Thoracic aorta (tissue), 2 donors: ENCODE measurements around the gene EGFLAM. TPM values are rescaled to one million over a fixed set of nuclear protein-coding genes. Genes with fewer than 3 reads are reported as not detected.

ENCODE experiments used
- ATAC-seq: fragments of 150-250 bp; one replicate; pipeline ENCODE4 v1.8.0; 2017; ENCODE audit warnings: low read depth; ENCODE audit not compliant: insufficient number of reproducible peaks, low FRiP score
- DNase-seq: peaks from one replicate; pipeline ENCODE4 v3.0.0-alpha.2; 2020; ENCODE audit warnings: low spot score
- H3K27ac ChIP-seq, 2 donors: fragments of 200-600 bp; sonication (generic); 1 replicate in 1 of 2; 2 replicates in 1 of 2; pipeline ENCODE4 v1.5.1; 2016; ENCODE audit warnings: mild to moderate bottlenecking in 2 of 2, moderate library complexity in 2 of 2
- H3K27me3 ChIP-seq: fragments of 200-600 bp; sonication (generic); replicated peaks from 2 replicates; pipeline ENCODE4 v1.6.0; 2016; ENCODE audit warnings: mild to moderate bottlenecking; ENCODE audit not compliant: insufficient read depth
- H3K36me3 ChIP-seq: fragments of 200-600 bp; sonication (generic); one replicate; pipeline ENCODE4 v1.5.1; 2016
- H3K4me1 ChIP-seq, 2 donors: fragments of 200-600 bp; sonication (generic); 1 replicate in 1 of 2; 2 replicates in 1 of 2; pipeline versions ENCODE4 v1.5.1 to v1.6.0; 2016; ENCODE audit warnings: low read depth in 2 of 2, mild to moderate bottlenecking in 1 of 2; ENCODE audit not compliant: control insufficient read depth in 1 of 2
- H3K4me3 ChIP-seq: fragments of 200-600 bp; sonication (generic); 2 replicates; pipeline ENCODE4 v1.5.1; 2016; ENCODE audit warnings: mild to moderate bottlenecking
- H3K9me3 ChIP-seq: fragments of 200-600 bp; sonication (generic); 2 replicates; pipeline ENCODE4 v1.5.1; 2016
- total RNA-seq, 2 donors: library from RNA; depleted of rRNA; stranded (reverse); fragments of >200 nt; gene quantifications; one replicate each; pipeline versions ENCODE4 v1.1.0 to v1.2.3, GENCODE V29; 2016
- TF ChIP-seq, protein P1 (sequence below): fragments of 200-600 bp; sonication (generic); IDR thresholded peaks from one replicate; pipeline ENCODE4 v1.5.1; 2019; ENCODE audit warnings: antibody characterized with exemption

Gene EGFLAM
- total RNA-seq, 2 donors from 2014 or later: 10.7 to 23.4 TPM

DNA sequence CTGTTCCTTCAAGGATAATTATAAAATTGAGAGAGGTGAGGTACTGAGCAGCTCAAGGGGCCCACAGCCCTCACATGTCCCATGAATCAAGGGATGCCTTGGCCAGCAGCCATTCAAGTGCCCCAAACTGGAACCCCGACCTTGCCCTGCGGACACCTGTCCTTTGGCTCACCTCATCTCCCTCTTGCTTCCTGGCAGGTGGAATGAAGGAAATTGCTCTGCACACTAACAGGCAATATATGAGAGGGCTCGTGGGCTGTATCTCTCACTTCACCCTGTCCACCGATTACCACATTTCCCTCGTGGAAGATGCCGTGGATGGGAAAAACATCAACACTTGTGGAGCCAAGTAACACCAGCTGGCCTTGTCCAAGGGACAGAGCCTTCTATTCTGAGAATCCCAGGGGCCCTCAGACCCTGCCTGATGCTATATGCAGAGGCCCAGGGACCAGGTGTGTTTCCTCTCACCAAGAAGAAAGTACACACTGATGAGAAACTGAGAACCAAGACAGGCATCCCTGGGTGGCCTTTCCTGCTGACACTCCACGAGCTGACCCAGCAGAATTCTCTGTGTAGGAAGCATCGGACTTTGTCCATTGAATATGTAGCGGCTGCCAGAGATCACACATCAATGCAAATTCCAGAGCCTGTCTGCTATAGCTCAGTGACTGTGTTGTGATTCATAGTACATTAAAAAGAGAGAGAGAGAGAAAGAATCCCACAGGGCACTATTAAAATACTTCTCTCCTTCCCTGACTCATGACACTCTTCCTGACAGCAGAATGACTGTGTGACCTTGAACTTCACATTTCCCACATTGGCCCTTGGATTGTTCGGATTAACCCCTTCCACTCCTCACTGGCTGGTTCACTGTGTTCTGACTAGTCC is 205.5 kb downstream of the EGFLAM start:
- ATAC-seq (no peak), DNase-seq (no peak)
- Histone ChIP-seq H3K4me1 (peaks cover 50 to 65% of the 10 kb centered on the region in 2 donors), H3K27me3 (no peaks in the 10 kb centered on the region), H3K36me3 (no peaks in the 10 kb centered on the region), H3K9me3 (no peaks in the 10 kb centered on the region), H3K27ac (peak overlapping the region; percentile 56 to 93), H3K4me3 (no peak overlapping the region)
- TF ChIP-seq, protein P1, sequence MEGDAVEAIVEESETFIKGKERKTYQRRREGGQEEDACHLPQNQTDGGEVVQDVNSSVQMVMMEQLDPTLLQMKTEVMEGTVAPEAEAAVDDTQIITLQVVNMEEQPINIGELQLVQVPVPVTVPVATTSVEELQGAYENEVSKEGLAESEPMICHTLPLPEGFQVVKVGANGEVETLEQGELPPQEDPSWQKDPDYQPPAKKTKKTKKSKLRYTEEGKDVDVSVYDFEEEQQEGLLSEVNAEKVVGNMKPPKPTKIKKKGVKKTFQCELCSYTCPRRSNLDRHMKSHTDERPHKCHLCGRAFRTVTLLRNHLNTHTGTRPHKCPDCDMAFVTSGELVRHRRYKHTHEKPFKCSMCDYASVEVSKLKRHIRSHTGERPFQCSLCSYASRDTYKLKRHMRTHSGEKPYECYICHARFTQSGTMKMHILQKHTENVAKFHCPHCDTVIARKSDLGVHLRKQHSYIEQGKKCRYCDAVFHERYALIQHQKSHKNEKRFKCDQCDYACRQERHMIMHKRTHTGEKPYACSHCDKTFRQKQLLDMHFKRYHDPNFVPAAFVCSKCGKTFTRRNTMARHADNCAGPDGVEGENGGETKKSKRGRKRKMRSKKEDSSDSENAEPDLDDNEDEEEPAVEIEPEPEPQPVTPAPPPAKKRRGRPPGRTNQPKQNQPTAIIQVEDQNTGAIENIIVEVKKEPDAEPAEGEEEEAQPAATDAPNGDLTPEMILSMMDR: no peak

DNA sequence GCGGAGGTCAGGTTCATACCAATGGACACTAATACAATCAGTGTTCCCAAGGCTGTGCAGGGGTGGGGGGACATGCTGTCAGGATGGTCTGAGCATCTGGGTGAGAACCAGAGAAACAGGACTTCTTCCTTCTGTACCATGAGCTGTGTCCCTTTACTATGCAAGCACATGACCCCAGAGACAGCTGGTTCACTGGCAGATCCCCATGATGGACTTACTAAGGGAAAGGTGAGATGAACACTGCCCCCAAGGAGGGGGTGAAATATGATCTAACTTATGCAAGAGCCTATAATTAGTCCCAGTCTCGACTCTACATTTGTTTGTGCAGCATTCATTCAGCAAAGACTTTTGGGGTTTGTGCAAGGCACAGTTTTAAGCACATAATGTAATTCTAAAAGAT is 206.7 kb downstream of the EGFLAM start:
- TF ChIP-seq, protein P1: no peak
- peaks cover 59 to 77% of the 10 kb centered on the region in 2 donors for H3K4me1 ChIP-seq
- peak overlapping the region; percentile 93 to 94 for H3K27ac ChIP-seq
- ATAC-seq: no peak
- H3K9me3 ChIP-seq: no peaks in the 10 kb centered on the region
- no peaks in the 10 kb centered on the region for H3K27me3 ChIP-seq
- DNase-seq: no peak
- no peak overlapping the region for H3K4me3 ChIP-seq
- H3K36me3 ChIP-seq: no peaks in the 10 kb centered on the region

- Histone ChIP-seq H3K9me3 (no peaks in the 10 kb centered on the region), H3K27me3 (no peaks in the 10 kb centered on the region), H3K4me3 (no peak overlapping the region), H3K27ac (peak overlapping the region; percentile 93 to 94), H3K4me1 (peaks cover 59 to 83% of the 10 kb centered on the region in 2 donors), H3K36me3 (no peaks in the 10 kb centered on the region)
- TF ChIP-seq, protein P1: no peak
- ATAC-seq: peak; percentile 1
- DNase-seq: no peak
Observed at GRCh38 chr5:38465702-38466423, 207.5 kb downstream of the EGFLAM start.

- Histone ChIP-seq H3K4me1 (peaks cover 59 to 83% of the 10 kb centered on the region in 2 donors), H3K9me3 (no peaks in the 10 kb centered on the region), H3K4me3 (peak overlapping the region; percentile 52), H3K27ac (peak overlapping the region; percentile 93 to 94), H3K36me3 (no peaks in the 10 kb centered on the region), H3K27me3 (no peaks in the 10 kb centered on the region)
- peak; percentile 52 for ATAC-seq
- DNase-seq: no peak
- TF ChIP-seq, protein P1: no peak
Observed at GRCh38 chr5:38466424-38467189, 208.2 kb downstream of the EGFLAM start.
